Common myeloid progenitor, CD34-positive (primary cell): ENCODE results near the gene MARCHF3.

Experiments used
- CTCF ChIA-PET: fragments of 350-600 bp; sonication (Branson Sonifier 250); formaldehyde crosslinking; loops from one replicate; lab custom pipeline; 2021; ENCODE audit warnings: antibody characterized with exemption; lab: Charles Lee
- POLR2A ChIA-PET: fragments of 350-600 bp; sonication (Branson Sonifier 250); formaldehyde crosslinking; loops from one replicate; lab custom pipeline; 2021; ENCODE audit warnings: antibody characterized with exemption; lab: Charles Lee
- DNase-seq, 3 donors: peaks; one replicate each; pipeline versions ENCODE4 v3.0.0 to v3.0.0-alpha.2; 2013
- H3K27ac ChIP-seq, 2 experiments: 1 replicate in 1 of 2; 2 replicates in 1 of 2; pipeline ENCODE4 v1.7.0; 2013; ENCODE audit warnings: inconsistent platforms in 2 of 2, low read length in 2 of 2, mild to moderate bottlenecking in 2 of 2, low read depth in 1 of 2, moderate library complexity in 1 of 2; ENCODE audit not compliant: severe bottlenecking in 2 of 2, insufficient read depth in 1 of 2, poor library complexity in 1 of 2
- H3K27me3 ChIP-seq, 5 experiments: replicated peaks in 2 of 5; 1 replicate in 3 of 5; 2 replicates in 2 of 5; pipeline versions ENCODE4 v1.6.1 to v1.7.0; 2013; ENCODE audit warnings: low read length in 4 of 5, mild to moderate bottlenecking in 2 of 5, moderate library complexity in 2 of 5, inconsistent platforms in 1 of 5; ENCODE audit not compliant: insufficient read depth in 5 of 5, control insufficient read depth in 4 of 5
- H3K36me3 ChIP-seq, 4 experiments: 1 replicate in 2 of 4; 2 replicates in 2 of 4; pipeline versions ENCODE4 v1.6.1 to v1.7.0; 2013; ENCODE audit warnings: low read length in 3 of 4, control low read depth in 1 of 4, mild to moderate bottlenecking in 1 of 4; ENCODE audit not compliant: control insufficient read depth in 4 of 4, insufficient read depth in 4 of 4
- H3K4me1 ChIP-seq, 4 experiments: 1 replicate in 3 of 4; 2 replicates in 1 of 4; pipeline versions ENCODE4 v1.6.1 to v1.7.1; 2013; ENCODE audit warnings: low read length in 3 of 4, mild to moderate bottlenecking in 3 of 4, control low read depth in 1 of 4, inconsistent platforms in 1 of 4, moderate library complexity in 1 of 4; ENCODE audit not compliant: control insufficient read depth in 4 of 4, insufficient read depth in 4 of 4; ENCODE audit errors: control extremely low read depth in 1 of 4
- H3K4me3 ChIP-seq, 7 experiments: 1 replicate in 4 of 7; 2 replicates in 3 of 7; pipeline versions ENCODE4 v1.5.1 to v1.7.0; 2013; ENCODE audit warnings: mild to moderate bottlenecking in 7 of 7, low read length in 6 of 7, moderate library complexity in 6 of 7, inconsistent platforms in 2 of 7, low read depth in 2 of 7, control low read depth in 1 of 7; ENCODE audit not compliant: insufficient read depth in 4 of 7, control insufficient read depth in 1 of 7; ENCODE audit errors: extremely low read depth in 1 of 7
- H3K9me3 ChIP-seq, 5 experiments: 1 replicate in 4 of 5; 2 replicates in 1 of 5; pipeline versions ENCODE4 v1.6.1 to v1.7.1; 2013; ENCODE audit warnings: low read length in 4 of 5, mild to moderate bottlenecking in 2 of 5, inconsistent platforms in 1 of 5, low read depth in 1 of 5, moderate library complexity in 1 of 5; ENCODE audit not compliant: control insufficient read depth in 4 of 5, insufficient read depth in 2 of 5; ENCODE audit errors: control extremely low read depth in 1 of 5
- WGBS: methylation state at CpG from one replicate; pipeline ENCODE4 v1.1.5; 2013; ENCODE audit not compliant: insufficient coverage; 5-methylcytosine and 5-hydroxymethylcytosine counted together

Gene MARCHF3

GRCh38 chr5:127072861-127073846 lies 42.8 kb upstream of the MARCHF3 start, which contains the start of gene C5orf63:
C5orf63 (minus strand) TSS chr5:127073502; CDS start chr5:127058995, 14,507 bp downstream.
- Histone ChIP-seq H3K4me1 (peaks cover 0 to 7% (median 4%) of the 10 kb centered on the region in 4 experiments), H3K9me3 (no peaks in the 10 kb centered on the region), H3K36me3 (peaks cover 0 to 5% (median 1%) of the 10 kb centered on the region in 4 experiments), H3K27me3 (no peaks in the 10 kb centered on the region), H3K4me3 (peak within 1 kb of the TSS; percentile 24 to 90 (median 75)), H3K27ac (peak within 1 kb of the TSS in 1 of 2 experiments; percentile 67)
- ChIA-PET POLR2A (no interaction called here), CTCF (interaction anchor here (0.6 to 1.4 kb wide), 3 partner anchors 11 to 43 kb away, joined by 3 to 4 read pairs (median 3); partner anchors contain the start of gene MARCHF3)
- DNase-seq: peak; percentile 54 to 86 (median 72)
- WGBS: 12% methylated on average over 44 of the region's 56 CpGs

GRCh38 chr5:127070243-127070642 lies 39.9 kb upstream of the MARCHF3 start:
- DNase-seq: no peak
- H3K36me3 ChIP-seq: peaks cover 0 to 5% (median 1%) of the 10 kb centered on the region in 4 experiments
- POLR2A ChIA-PET: no interaction called here
- no peaks in the 10 kb centered on the region for H3K27me3 ChIP-seq
- no CpG with 5 or more reads among the region's 2 CpGs for WGBS
- H3K4me1 ChIP-seq: peaks cover 0 to 7% (median 4%) of the 10 kb centered on the region in 4 experiments
- no peak overlapping the region for H3K27ac ChIP-seq
- H3K9me3 ChIP-seq: no peaks in the 10 kb centered on the region
- CTCF ChIA-PET: no interaction called here
- no peak overlapping the region for H3K4me3 ChIP-seq

- Histone ChIP-seq H3K4me1 (peaks cover 0 to 7% (median 4%) of the 10 kb centered on the region in 4 experiments), H3K36me3 (peaks cover 0 to 5% (median 2%) of the 10 kb centered on the region in 4 experiments), H3K9me3 (no peaks in the 10 kb centered on the region), H3K27me3 (no peaks in the 10 kb centered on the region), H3K4me3 (no peak overlapping the region), H3K27ac (no peak overlapping the region)
- 89% methylated on average over 1 of the region's 2 CpGs for WGBS
- ChIA-PET POLR2A (no interaction called here), CTCF (no interaction called here)
- no peak for DNase-seq
Observed at GRCh38 chr5:127068493-127069214, 38.3 kb upstream of the MARCHF3 start.

GRCh38 chr5:127066721-127067120 lies 36.4 kb upstream of the MARCHF3 start:
- H3K27ac ChIP-seq: no peak overlapping the region
- ChIA-PET CTCF (interaction anchor here (1.2 kb wide), 1 partner anchor 9 kb away, joined by 3 read pairs; no protein-coding TSS in a partner anchor), POLR2A (no interaction called here)
- no peaks in the 10 kb centered on the region for H3K4me1 ChIP-seq
- H3K9me3 ChIP-seq: no peaks in the 10 kb centered on the region
- H3K36me3 ChIP-seq: peaks cover 0 to 7% (median 2%) of the 10 kb centered on the region in 4 experiments
- no peaks in the 10 kb centered on the region for H3K27me3 ChIP-seq
- no peak overlapping the region for H3K4me3 ChIP-seq
- DNase-seq: no peak

- ChIA-PET POLR2A (no interaction called here), CTCF (interaction anchor here (1.1 kb wide), 1 partner anchor 9 kb away, joined by 3 read pairs; no protein-coding TSS in a partner anchor)
- Histone ChIP-seq H3K4me3 (no peak overlapping the region), H3K9me3 (no peaks in the 10 kb centered on the region), H3K27ac (no peak overlapping the region), H3K36me3 (peaks cover 0 to 4% (median under 1%) of the 10 kb centered on the region in 4 experiments), H3K4me1 (no peaks in the 10 kb centered on the region), H3K27me3 (no peaks in the 10 kb centered on the region)
- no peak for DNase-seq
- WGBS: 98% methylated on average over 4 of the region's 4 CpGs
Observed at GRCh38 chr5:127064253-127064840, 34.0 kb upstream of the MARCHF3 start.

- CTCF ChIA-PET: interaction anchor here (0.6 to 1.5 kb wide), 3 partner anchors 9 to 132 kb away, joined by 3 read pairs; no protein-coding TSS in a partner anchor
- H3K36me3 ChIP-seq: peaks cover 0 to 5% (median under 1%) of the 10 kb centered on the region in 4 experiments
- H3K4me3 ChIP-seq: no peak overlapping the region
- POLR2A ChIA-PET: no interaction called here
- 100% methylated on average over 2 of the region's 2 CpGs for WGBS
- no peak overlapping the region for H3K27ac ChIP-seq
- no peaks in the 10 kb centered on the region for H3K9me3 ChIP-seq
- DNase-seq: no peak
- H3K4me1 ChIP-seq: no peaks in the 10 kb centered on the region
- H3K27me3 ChIP-seq: no peaks in the 10 kb centered on the region
Observed at GRCh38 chr5:127063257-127063913, 33.0 kb upstream of the MARCHF3 start.
